Measurements from ENCODE around the gene RANGAP1. TPM values are rescaled to one million over a fixed set of nuclear protein-coding genes. Genes with fewer than 3 reads are reported as not detected.

The RANGAP1 gene
- total RNA-seq, 6 donors from 2014 or later: 27.0 to 60.8 (median 52.4) TPM

GRCh38 chr22:41197038-41197972, 88.7 kb downstream of the RANGAP1 start:
- Histone ChIP-seq H3K36me3 (no peaks in the 10 kb centered on the region), H3K4me3 (peak overlapping the region; percentile 85 to 91 (median 89)), H3K27me3 (no peaks in the 10 kb centered on the region), H3K27ac (peak overlapping the region; percentile 65 to 80 (median 76)), H3K4me1 (peaks cover 7 to 21% (median 15%) of the 10 kb centered on the region in 4 donors), H3K9me3 (no peaks in the 10 kb centered on the region)
- ATAC-seq (ENCODE audit: low FRiP score in 2 of 2) (peak; percentile 90 to 97), DNase-seq (peak; percentile 88 to 97)
- peak in 1 of 2 donors; percentile 66 for TF ChIP-seq POLR2AphosphoS5 (IDR thresholded peaks at IDR 0.05)
- peak in 3 of 6 experiments; percentile 14 to 34 (median 17) for TF ChIP-seq CTCF (IDR thresholded peaks at IDR 0.05)
- TF ChIP-seq POLR2A (IDR thresholded peaks at IDR 0.05): peak in 3 of 4 donors; percentile 6 to 62 (median 47)
- TF ChIP-seq EP300 (IDR thresholded peaks at IDR 0.05): no peak
- 1 to 3% methylated on average over 19 to 38 of the region's 91 CpGs for WGBS, 2 donors

Small RNAs within 50 kb of the gene (small RNA-seq; reads per million reads assigned to genes)
- gene MIR6889: 0 reads per million in 4 donors

Other genes starting within 250 kb of the RANGAP1 start
- gene EP300, start 193.6 kb downstream of the RANGAP1 start, total RNA-seq: 100 to 1,000 TPM in 2 of 6 donors, 10 to 100 TPM in 4; 66.3 to 257 (median 86.1) TPM
- 10 to 100 TPM; 15.4 to 38.8 (median 24.7) TPM for gene L3MBTL2, start 80.9 kb downstream of the RANGAP1 start, total RNA-seq
- gene CHADL, start 45.3 kb downstream of the RANGAP1 start, total RNA-seq: 10 to 100 TPM in 1 of 6 donors, 1 to 10 TPM in 5; 2.0 to 12.6 (median 4.4) TPM
- gene ZC3H7B, start 15.3 kb upstream of the RANGAP1 start, total RNA-seq: 10 to 100 TPM; 48.2 to 67.4 (median 56.9) TPM
- gene TEF, start 95.8 kb upstream of the RANGAP1 start, total RNA-seq: 10 to 100 TPM; 12.6 to 41.8 (median 19.4) TPM
- gene TOB2, start 160.6 kb upstream of the RANGAP1 start, total RNA-seq: 10 to 100 TPM; 32.8 to 53.6 (median 50.1) TPM
- 10 to 100 TPM in 5 of 6 donors, 1 to 10 TPM in 1; 9.4 to 49.3 (median 31.2) TPM for gene PHF5A, start 182.5 kb upstream of the RANGAP1 start, total RNA-seq
- gene ACO2, start 182.9 kb upstream of the RANGAP1 start, total RNA-seq: 100 to 1,000 TPM in 1 of 6 donors, 10 to 100 TPM in 5; 51.3 to 102 (median 83.4) TPM